Activated T-helper 2 cell treated with anti-CD3 and anti-CD28 coated beads, Interferon-gamma antibody, Interleukin-2, Interleukin-4, amounts not matched to agents 10 μg/mL and 5 μg/mL and 100 μg/mL, durations not matched to agents 14 hours and 24 hours and 36 hours (primary cell): Measurements from ENCODE around the gene BBIP1. TPM values are rescaled to one million over a fixed set of nuclear protein-coding genes. Genes with fewer than 3 reads are reported as not detected.

Experiments
- DNase-seq: peaks from one replicate; pipeline ENCODE4 v3.0.0; 2021; ENCODE audit warnings: low spot score
- H3K27ac Mint-ChIP-seq: one replicate; pipeline ENCODE4 v1.8.0; 2021; ENCODE audit warnings: mixed read lengths
- H3K27me3 Mint-ChIP-seq: one replicate; pipeline ENCODE4 v1.8.0; 2021; ENCODE audit warnings: low read depth, mixed read lengths
- H3K36me3 Mint-ChIP-seq: one replicate; pipeline ENCODE4 v1.8.0; 2021; ENCODE audit warnings: low read depth, mixed read lengths
- H3K4me1 Mint-ChIP-seq: one replicate; pipeline ENCODE4 v1.8.0; 2021; ENCODE audit warnings: low read depth, mixed read lengths
- H3K4me3 Mint-ChIP-seq: one replicate; pipeline ENCODE4 v1.8.0; 2021; ENCODE audit warnings: low read depth, mild to moderate bottlenecking, moderate library complexity, mixed read lengths
- H3K9me3 Mint-ChIP-seq: one replicate; pipeline ENCODE4 v1.8.0; 2021; ENCODE audit warnings: mixed read lengths
- intact Hi-C: fragments of 100-400 bp; cut with micrococcal nuclease; formaldehyde crosslinking; loops from one replicate; pipeline ENCODE4 v1.15.1; 2023
- total RNA-seq: library from RNA; stranded (reverse); gene quantifications from 2 replicates; pipeline ENCODE4 v1.2.3, GENCODE V29; 2022

Gene BBIP1
- total RNA-seq, 1 donor from 2014 or later = 31.5 TPM

GRCh38 chr10:110947061-110947595 is 28.1 kb upstream of the BBIP1 start:
- DNase-seq = no peak
- Mint-ChIP-seq H3K27ac (no peak overlapping the region), H3K9me3 (peaks cover 7% of the 10 kb centered on the region), H3K36me3 (peaks cover 66% of the 10 kb centered on the region), H3K4me3 (no peak overlapping the region), H3K4me1 (peaks cover 24% of the 10 kb centered on the region), H3K27me3 (no peaks in the 10 kb centered on the region)
- intact Hi-C loops = no loop called here

GRCh38 chr10:110946496-110946895 is 27.5 kb upstream of the BBIP1 start:
- H3K9me3 Mint-ChIP-seq = peaks cover 7% of the 10 kb centered on the region
- H3K27ac Mint-ChIP-seq = no peak overlapping the region
- peaks cover 68% of the 10 kb centered on the region for H3K36me3 Mint-ChIP-seq
- no peak for DNase-seq
- H3K4me1 Mint-ChIP-seq = peaks cover 24% of the 10 kb centered on the region
- H3K4me3 Mint-ChIP-seq = no peak overlapping the region
- H3K27me3 Mint-ChIP-seq = no peaks in the 10 kb centered on the region
- intact Hi-C loops = no loop called here

DNA sequence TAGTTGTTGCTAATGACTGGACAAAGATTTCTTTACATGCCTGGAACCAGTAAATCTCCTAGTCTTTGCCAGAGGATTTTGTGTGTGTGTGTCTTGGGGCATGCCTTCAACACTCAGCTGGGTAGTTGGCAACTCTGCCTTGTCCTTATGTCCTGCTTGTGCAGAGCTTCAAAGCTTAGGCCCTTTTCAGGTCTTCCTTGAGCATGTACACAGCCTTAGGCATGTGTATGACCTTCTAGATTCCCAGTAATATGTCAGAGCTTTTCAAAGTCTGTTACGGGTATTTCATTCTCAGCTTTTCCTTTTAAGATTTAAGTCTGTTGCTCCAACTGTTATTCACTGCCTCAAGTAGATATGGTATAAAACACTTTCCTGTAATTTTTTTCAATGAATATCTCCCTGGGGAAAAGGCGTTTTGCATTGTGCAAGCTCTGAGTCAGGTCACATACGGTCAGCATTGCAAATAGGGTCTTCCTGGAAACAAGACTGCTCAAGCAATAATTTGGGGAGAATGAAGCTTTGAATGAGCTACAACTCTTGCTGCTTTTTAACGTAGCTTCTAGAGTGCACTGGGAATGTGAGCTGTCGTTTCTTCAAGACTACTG is 25.9 kb upstream of the BBIP1 start:
- Mint-ChIP-seq H3K4me1 (peaks cover 25% of the 10 kb centered on the region), H3K36me3 (peaks cover 70% of the 10 kb centered on the region)
- intact Hi-C loops = no loop called here

DNA sequence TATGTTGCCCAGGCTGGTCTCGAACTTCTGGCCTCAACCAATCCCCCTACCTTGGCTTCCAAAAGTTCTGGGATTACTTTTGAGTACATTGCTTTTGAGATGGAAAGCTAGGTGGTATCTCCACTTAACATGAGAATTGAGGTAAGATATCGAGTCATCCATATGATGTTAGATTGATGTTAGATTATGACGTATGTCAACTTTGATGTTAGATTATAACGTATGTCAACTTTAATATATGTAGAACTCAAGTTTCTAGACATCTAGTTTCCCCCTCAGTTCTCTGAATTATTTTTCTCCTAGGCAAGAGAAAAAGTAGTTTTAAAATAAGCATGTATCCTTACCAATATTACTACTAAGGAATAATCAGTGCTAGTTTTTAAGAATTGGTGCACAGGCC is 20.4 kb upstream of the BBIP1 start:
- peaks cover 15% of the 10 kb centered on the region for H3K4me1 Mint-ChIP-seq
- no peaks in the 10 kb centered on the region for H3K27me3 Mint-ChIP-seq
- H3K4me3 Mint-ChIP-seq = no peak overlapping the region
- intact Hi-C loops = no loop called here
- H3K9me3 Mint-ChIP-seq = peaks cover 7% of the 10 kb centered on the region
- H3K36me3 Mint-ChIP-seq = peaks cover 41% of the 10 kb centered on the region
- no peak for DNase-seq
- no peak overlapping the region for H3K27ac Mint-ChIP-seq

More for the DNA sequence above, 25.9 kb upstream of the BBIP1 start:
- H3K9me3 Mint-ChIP-seq = peaks cover 7% of the 10 kb centered on the region
- no peak for DNase-seq
- no peak overlapping the region for H3K27ac Mint-ChIP-seq
- H3K27me3 Mint-ChIP-seq = no peaks in the 10 kb centered on the region
- no peak overlapping the region for H3K4me3 Mint-ChIP-seq

- no peaks in the 10 kb centered on the region for H3K27me3 Mint-ChIP-seq
Measured at GRCh38 chr10:110936757-110937156, 17.8 kb upstream of the BBIP1 start.

DNA sequence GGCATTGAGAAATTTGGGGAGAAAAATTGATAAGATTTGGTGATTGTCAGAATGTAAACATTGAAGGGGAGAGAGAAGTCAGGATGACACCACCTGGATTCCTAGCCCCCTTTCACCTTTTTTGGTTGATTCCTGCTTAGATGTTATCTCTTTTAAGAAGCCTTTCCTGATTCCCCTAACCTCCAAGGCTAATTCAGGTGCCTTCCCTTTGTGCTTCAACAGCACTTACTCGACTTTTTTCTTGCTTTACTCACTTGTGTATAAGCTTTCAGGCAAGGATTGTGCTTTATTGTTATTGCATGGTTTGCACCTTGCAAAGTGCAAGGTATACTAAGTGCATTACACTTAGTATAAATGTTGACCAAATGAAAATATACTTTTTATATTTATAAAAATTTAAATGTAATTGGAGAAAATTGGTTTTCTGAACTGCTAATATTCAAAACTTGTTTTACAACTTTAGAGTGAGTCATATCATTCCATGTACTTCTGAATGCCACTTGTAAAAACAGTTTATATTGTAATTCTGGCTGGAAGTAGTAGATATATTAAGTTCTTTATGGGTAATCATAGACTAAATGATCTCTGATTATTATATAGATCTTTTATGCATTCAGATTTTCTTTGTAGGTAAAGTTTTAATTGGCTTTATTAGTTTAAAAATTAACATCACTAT is 13.7 kb upstream of the BBIP1 start:
- Mint-ChIP-seq H3K27ac (no peak overlapping the region), H3K36me3 (peaks cover 5% of the 10 kb centered on the region), H3K9me3 (no peaks in the 10 kb centered on the region), H3K4me3 (no peak overlapping the region), H3K27me3 (no peaks in the 10 kb centered on the region), H3K4me1 (peaks cover 2% of the 10 kb centered on the region)
- DNase-seq = no peak
- intact Hi-C loops = no loop called here

More at GRCh38 chr10:110936757-110937156, 17.8 kb upstream of the BBIP1 start:
- Mint-ChIP-seq H3K4me3 (no peak overlapping the region), H3K9me3 (no peaks in the 10 kb centered on the region), H3K4me1 (peaks cover 7% of the 10 kb centered on the region), H3K36me3 (peaks cover 18% of the 10 kb centered on the region), H3K27ac (no peak overlapping the region)
- intact Hi-C loops = no loop called here
- no peak for DNase-seq

GRCh38 chr10:110931769-110932381 is 12.9 kb upstream of the BBIP1 start:
- H3K4me1 Mint-ChIP-seq = peaks cover 7% of the 10 kb centered on the region
- H3K9me3 Mint-ChIP-seq = no peaks in the 10 kb centered on the region
- H3K36me3 Mint-ChIP-seq = peaks cover 5% of the 10 kb centered on the region
- no peak overlapping the region for H3K4me3 Mint-ChIP-seq
- H3K27me3 Mint-ChIP-seq = no peaks in the 10 kb centered on the region
- no peak overlapping the region for H3K27ac Mint-ChIP-seq
- no peak for DNase-seq
- intact Hi-C loops = no loop called here

- no peak overlapping the region for H3K27ac Mint-ChIP-seq
- no peaks in the 10 kb centered on the region for H3K9me3 Mint-ChIP-seq
- peaks cover 21% of the 10 kb centered on the region for H3K4me1 Mint-ChIP-seq
Measured at GRCh38 chr10:110927461-110927860, 8.5 kb upstream of the BBIP1 start.

GRCh38 chr10:110923856-110924493 is 5.0 kb upstream of the BBIP1 start:
- peak overlapping the region; percentile 54 for H3K27ac Mint-ChIP-seq
- H3K9me3 Mint-ChIP-seq = no peaks in the 10 kb centered on the region
- H3K4me1 Mint-ChIP-seq = peaks cover 36% of the 10 kb centered on the region
- H3K27me3 Mint-ChIP-seq = no peaks in the 10 kb centered on the region
- peaks cover 10% of the 10 kb centered on the region for H3K36me3 Mint-ChIP-seq
- H3K4me3 Mint-ChIP-seq = no peak overlapping the region
- intact Hi-C loops = no loop called here
- DNase-seq = no peak

More at GRCh38 chr10:110927461-110927860, 8.5 kb upstream of the BBIP1 start:
- no peak for DNase-seq
- Mint-ChIP-seq H3K4me3 (no peak overlapping the region), H3K27me3 (no peaks in the 10 kb centered on the region), H3K36me3 (peaks cover 10% of the 10 kb centered on the region)
- intact Hi-C loops = no loop called here

GRCh38 chr10:110919971-110920881 is 1.2 kb upstream of the BBIP1 start:
- intact Hi-C loops = loop anchor here (1.0 to 5.0 kb wide), 8 partner anchors 17 to 913 kb away; partner anchors contain the start of genes ADD3 and ADRA2A
- Mint-ChIP-seq H3K36me3 (peaks cover 20% of the 10 kb centered on the region), H3K4me1 (peaks cover 40% of the 10 kb centered on the region), H3K27me3 (no peaks in the 10 kb centered on the region), H3K9me3 (no peaks in the 10 kb centered on the region), H3K27ac (peak overlapping the region; percentile 78), H3K4me3 (peak overlapping the region; percentile 94)
- DNase-seq = peak; percentile 23

DNA sequence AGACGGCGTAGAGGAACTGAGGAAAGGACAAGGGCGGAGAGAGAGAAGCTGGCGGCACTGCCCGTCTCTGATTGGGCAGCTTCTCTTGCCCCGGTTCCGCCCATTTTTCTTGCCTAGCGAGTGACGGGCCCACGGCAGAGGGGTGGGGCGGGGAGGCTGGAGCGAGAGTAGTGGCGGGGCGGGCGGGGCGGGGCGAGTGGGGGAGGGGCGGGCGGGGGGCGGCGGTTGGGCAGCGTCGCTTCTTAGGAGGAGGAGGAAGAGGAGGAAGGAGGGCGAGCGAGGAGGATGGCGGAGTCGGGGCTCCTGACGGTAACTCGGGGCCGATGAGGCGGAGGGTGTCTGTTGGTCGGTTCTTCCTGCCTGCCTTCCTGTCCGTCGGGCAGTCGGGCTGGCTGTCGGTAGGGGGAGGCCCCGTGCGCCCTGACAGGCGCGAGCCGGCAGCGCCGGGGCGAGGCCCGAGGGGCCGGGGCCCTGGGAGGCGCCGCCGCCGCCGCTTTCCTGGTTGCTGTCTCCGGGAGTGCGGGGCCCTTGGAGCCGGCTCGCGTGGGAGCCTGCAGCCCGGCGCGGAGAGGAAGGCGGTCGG is 460 bp upstream of the BBIP1 start, which contains the start of gene SHOC2:
Gene SHOC2 (plus strand): TSS at position 256 of the 583 bp plus-strand sequence. CDS start 44,755 bp downstream, outside the sequence.
- H3K4me1 Mint-ChIP-seq = peaks cover 42% of the 10 kb centered on the region
- H3K9me3 Mint-ChIP-seq = no peaks in the 10 kb centered on the region
- peak; percentile 98 for DNase-seq
- intact Hi-C loops = loop anchor here (1.0 to 5.0 kb wide), 8 partner anchors 17 to 913 kb away; partner anchors contain the start of genes ADD3 and ADRA2A
- no peaks in the 10 kb centered on the region for H3K27me3 Mint-ChIP-seq
- H3K36me3 Mint-ChIP-seq = peaks cover 18% of the 10 kb centered on the region
- H3K27ac Mint-ChIP-seq = peak within 1 kb of the TSS; percentile 93
- H3K4me3 Mint-ChIP-seq = peak within 1 kb of the TSS; percentile 94
